Hepatocyte (in vitro differentiated cells): ENCODE results near the gene PRTFDC1.

Source experiments
- EZH2 ChIP-seq: fragments of 200-600 bp; sonication (generic); IDR thresholded peaks from 2 replicates; pipeline ENCODE4 v1.6.1; 2016; ENCODE audit warnings: antibody characterized with exemption, mild to moderate bottlenecking, borderline replicate concordance
- TF ChIP-seq, protein P1 (sequence below): fragments of 200-600 bp; sonication (generic); IDR thresholded peaks from 2 replicates; pipeline ENCODE4 v1.5.1; 2016; ENCODE audit warnings: antibody characterized with exemption, mild to moderate bottlenecking; ENCODE audit not compliant: poor library complexity

DNA sequence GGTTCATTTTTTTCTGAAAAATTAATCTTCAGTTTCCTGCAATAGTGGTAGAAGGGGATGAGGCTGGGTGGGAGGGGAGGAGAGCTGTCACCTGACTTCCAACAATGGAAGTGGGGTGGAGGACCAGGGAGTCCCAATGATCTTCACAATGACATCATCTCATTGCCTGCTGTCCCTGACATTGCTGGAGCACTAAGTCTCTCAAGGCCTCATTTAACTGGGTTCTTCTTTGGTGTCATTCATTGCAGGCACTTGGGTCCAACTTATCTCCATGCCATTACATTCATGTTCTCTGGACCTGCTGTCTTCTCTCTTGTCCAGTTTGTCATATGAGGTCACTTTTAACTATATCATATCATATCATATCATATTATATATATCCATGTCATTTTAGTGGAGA lies 34.4 kb downstream of the PRTFDC1 start:
- TF ChIP-seq, protein P1, sequence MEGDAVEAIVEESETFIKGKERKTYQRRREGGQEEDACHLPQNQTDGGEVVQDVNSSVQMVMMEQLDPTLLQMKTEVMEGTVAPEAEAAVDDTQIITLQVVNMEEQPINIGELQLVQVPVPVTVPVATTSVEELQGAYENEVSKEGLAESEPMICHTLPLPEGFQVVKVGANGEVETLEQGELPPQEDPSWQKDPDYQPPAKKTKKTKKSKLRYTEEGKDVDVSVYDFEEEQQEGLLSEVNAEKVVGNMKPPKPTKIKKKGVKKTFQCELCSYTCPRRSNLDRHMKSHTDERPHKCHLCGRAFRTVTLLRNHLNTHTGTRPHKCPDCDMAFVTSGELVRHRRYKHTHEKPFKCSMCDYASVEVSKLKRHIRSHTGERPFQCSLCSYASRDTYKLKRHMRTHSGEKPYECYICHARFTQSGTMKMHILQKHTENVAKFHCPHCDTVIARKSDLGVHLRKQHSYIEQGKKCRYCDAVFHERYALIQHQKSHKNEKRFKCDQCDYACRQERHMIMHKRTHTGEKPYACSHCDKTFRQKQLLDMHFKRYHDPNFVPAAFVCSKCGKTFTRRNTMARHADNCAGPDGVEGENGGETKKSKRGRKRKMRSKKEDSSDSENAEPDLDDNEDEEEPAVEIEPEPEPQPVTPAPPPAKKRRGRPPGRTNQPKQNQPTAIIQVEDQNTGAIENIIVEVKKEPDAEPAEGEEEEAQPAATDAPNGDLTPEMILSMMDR: no peak
- no peak for TF ChIP-seq EZH2
